K562 (cell line): ENCODE data around the gene PPM1N. TPM values are rescaled to one million over a fixed set of nuclear protein-coding genes. Genes with fewer than 3 reads are reported as not detected.

ENCODE experiments used
- DACH1 ChIP-seq: fragments of 450-650 bp; IDR thresholded peaks from 2 replicates; pipeline ENCODE4 v1.6.1; 2018; ENCODE audit not compliant: partially characterized antibody
- DIDO1 ChIP-seq: fragments of 450-650 bp; IDR thresholded peaks from 2 replicates; pipeline ENCODE4 v1.6.1; 2016; ENCODE audit warnings: low read depth, missing biosample characterization, missing genetic modification characterization
- E2F3 ChIP-seq: fragments of 250-450 bp; sonication (Bioruptor Pico); IDR thresholded peaks from 2 replicates; pipeline ENCODE4 v1.4.0; 2020; ENCODE audit warnings: mild to moderate bottlenecking
- FOXA1 ChIP-seq: fragments of 450-650 bp; IDR thresholded peaks from 2 replicates; pipeline ENCODE4 v1.6.1; 2016; ENCODE audit warnings: mild to moderate bottlenecking, borderline replicate concordance
- HDAC6 ChIP-seq: IDR thresholded peaks from 2 replicates; pipeline ENCODE4 v1.6.1; 2012; ENCODE audit warnings: low read depth, mild to moderate bottlenecking, control low read depth, inconsistent platforms, low read length, moderate library complexity
- JUNB ChIP-seq: fragments of 450-650 bp; formaldehyde crosslinking; conservative IDR thresholded peaks from 2 replicates; pipeline ENCODE4 v1.4.0; 2020; ENCODE audit warnings: mild to moderate bottlenecking
- MEIS2 ChIP-seq: fragments of 450-650 bp; IDR thresholded peaks from 2 replicates; pipeline ENCODE4 v1.6.1; 2014; ENCODE audit warnings: mild to moderate bottlenecking; ENCODE audit not compliant: partially characterized antibody
- MIER1 ChIP-seq: fragments of 450-650 bp; IDR thresholded peaks from 2 replicates; pipeline ENCODE4 v1.6.1; 2016; ENCODE audit warnings: antibody characterized with exemption, mild to moderate bottlenecking, low read depth
- NBN ChIP-seq: fragments of 450-650 bp; IDR thresholded peaks from 2 replicates; pipeline ENCODE4 v1.6.1; 2016; ENCODE audit warnings: low read depth, mild to moderate bottlenecking
- NFE2 ChIP-seq: IDR thresholded peaks from 2 replicates; pipeline ENCODE4 v1.6.1; 2014; ENCODE audit warnings: antibody characterized with exemption, low read depth
- PRMT5 ChIP-seq: sonication (generic); formaldehyde crosslinking; IDR thresholded peaks from 2 replicates; pipeline ENCODE4 v1.5.0; 2020; ENCODE audit warnings: missing genetic modification reagents
- PRPF4 ChIP-seq: fragments of 200-400 bp; formaldehyde crosslinking; IDR thresholded peaks from one replicate; pipeline ENCODE4 v1.6.1; 2017; ENCODE audit warnings: low read length, low read depth, mild to moderate bottlenecking; ENCODE audit not compliant: insufficient read depth, poor library complexity, severe bottlenecking
- RBBP5 ChIP-seq: fragments of 200-600 bp; sonication (generic); IDR thresholded peaks from 2 replicates; pipeline ENCODE4 v1.6.1; 2012; ENCODE audit warnings: borderline replicate concordance, mild to moderate bottlenecking, low read length, control low read depth, inconsistent platforms; ENCODE audit not compliant: insufficient read depth, poor library complexity, severe bottlenecking
- SIN3A ChIP-seq, 2 experiments: fragments of 150-350 bp in 1 of 2; IDR thresholded peaks; 2 replicates each; pipeline ENCODE4 v1.6.1; 2011 to 2016; ENCODE audit warnings: borderline replicate concordance in 2 of 2, low read depth in 2 of 2, low read length in 2 of 2, mild to moderate bottlenecking in 2 of 2, moderate library complexity in 2 of 2; ENCODE audit not compliant: control insufficient read depth in 1 of 2
- SIX5 ChIP-seq, 2 experiments: IDR thresholded peaks; 2 replicates each; pipeline ENCODE4 v1.6.1; 2011; ENCODE audit warnings: low read length in 2 of 2, borderline replicate concordance in 1 of 2, low read depth in 1 of 2, mild to moderate bottlenecking in 1 of 2, moderate library complexity in 1 of 2; ENCODE audit not compliant: insufficient read depth in 1 of 2
- SOX6 ChIP-seq: fragments of 450-650 bp; IDR thresholded peaks from 2 replicates; pipeline ENCODE4 v1.6.1; 2014; ENCODE audit warnings: mild to moderate bottlenecking
- SRSF1 ChIP-seq: fragments of 200-400 bp; formaldehyde crosslinking; IDR thresholded peaks from 2 replicates; pipeline ENCODE4 v1.6.1; 2017; ENCODE audit warnings: mild to moderate bottlenecking, low read depth, low read length, moderate library complexity
- TEAD4 ChIP-seq, 2 experiments: sonication (generic) in 1 of 2; formaldehyde crosslinking in 1 of 2; IDR thresholded peaks; 2 replicates each; pipeline versions ENCODE4 v1.6.1 to v1.8.0; 2012 to 2022; ENCODE audit warnings: borderline replicate concordance in 1 of 2, inconsistent platforms in 1 of 2, low read length in 1 of 2, mild to moderate bottlenecking in 1 of 2, missing genetic modification reagents in 1 of 2
- WHSC1 ChIP-seq: IDR thresholded peaks from one replicate; pipeline ENCODE4 v1.6.1; 2012; ENCODE audit warnings: low read length, control low read depth, inconsistent platforms
- ZKSCAN3 ChIP-seq: fragments of 250-450 bp; sonication (Bioruptor Pico); IDR thresholded peaks from 2 replicates; pipeline ENCODE4 v1.4.0; 2020
- ZNF175 ChIP-seq: fragments of 200-800 bp; sonication (Bioruptor generic); IDR thresholded peaks from 2 replicates; pipeline ENCODE4 v1.6.1; 2016; ENCODE audit warnings: low read depth, mild to moderate bottlenecking, missing genetic modification characterization, missing compliant biosample characterization
- polyA plus RNA-seq, 8 experiments: library from polyadenylated mRNA; depleted of rRNA in 4 of 8; stranded (reverse) in 5 of 8; unstranded in 3 of 8; fragments of >200 nt; fragmentation: Nextera tagmentation in 2 of 8; fragmentation: Illumina TruSeq in 1 of 8; extraction: Ambion mirVana in 2 of 8; extraction: Trizol in 1 of 8; gene quantifications; 2 replicates each; pipeline versions ENCODE4 v1.2.1 to v1.2.3, GENCODE V29; 2011 to 2014; ENCODE audit warnings: inconsistent platforms in 1 of 8, missing spikeins in 1 of 8
- total RNA-seq, 7 experiments: library from RNA; depleted of rRNA in 6 of 7; stranded (reverse); fragments of >200 nt in 6 of 7; fragmentation: Illumina TruSeq in 2 of 7; extraction: Trizol in 2 of 7; gene quantifications; 2 replicates each; pipeline versions ENCODE4 v1.2.1 to v1.2.3, GENCODE V29; 2011 to 2021; ENCODE audit warnings: low replicate concordance in 1 of 7
- TF ChIP-seq, protein P1 (sequence below): IDR thresholded peaks from 2 replicates; pipeline ENCODE4 v1.6.1; 2014; ENCODE audit warnings: antibody characterized with exemption
- TF ChIP-seq, protein P2 (sequence below): fragments of 200-800 bp; sonication (Bioruptor generic); IDR thresholded peaks from 2 replicates; pipeline ENCODE4 v1.6.1; 2017; ENCODE audit warnings: missing genetic modification characterization, missing compliant biosample characterization

Gene PPM1N
- total and polyA plus RNA-seq, 9 of the 15 experiments (the other 6 are each of a cell fraction or from before 2014, with no cell fraction given): 4.5 to 15.6 (median 8.7) TPM

DNA sequence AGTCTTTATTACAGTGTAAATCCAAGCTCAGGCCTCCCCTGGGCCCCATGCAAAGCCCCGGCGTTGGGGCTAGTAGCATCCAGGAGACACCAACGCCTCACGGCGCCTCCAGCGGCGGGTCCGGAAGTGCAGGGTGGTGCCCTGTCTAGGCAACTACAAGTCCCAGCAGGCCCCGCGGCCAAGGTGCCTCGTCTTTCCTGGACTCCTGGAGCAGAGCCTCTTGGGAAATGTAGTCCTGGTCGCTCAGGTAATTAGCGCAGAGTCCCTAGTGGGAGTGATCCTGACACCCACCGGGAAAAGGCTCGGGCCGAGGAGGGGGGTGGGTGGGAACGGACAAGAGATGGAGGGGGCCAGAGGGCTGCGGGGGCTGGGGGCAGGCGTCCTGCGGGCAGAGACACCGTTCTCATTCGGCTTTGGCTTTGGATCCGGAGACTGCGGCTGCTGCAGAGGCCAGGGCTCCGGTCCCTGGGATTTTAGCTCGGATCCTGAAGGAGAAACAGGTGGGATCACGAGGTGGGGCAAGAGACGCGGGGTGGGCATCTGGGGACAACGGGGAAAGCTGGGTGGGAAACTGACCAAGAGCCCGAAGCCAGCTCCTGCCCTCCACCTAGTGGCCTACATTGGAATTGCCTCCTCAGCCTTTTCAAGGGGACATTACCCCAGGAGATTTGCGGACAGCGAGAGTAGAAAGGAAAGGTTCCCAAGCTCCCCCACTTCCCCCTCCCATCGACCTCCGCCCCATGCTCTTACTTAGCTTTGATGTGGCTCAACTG is 12.8 kb upstream of the PPM1N start (continued):
- TF ChIP-seq TEAD4 (IDR thresholded peaks at IDR 0.05; ENCODE audit: low read length) (no peak; the same call in 1 of the 2 replicates), TEAD4 (CRISPR knock-in tag; IDR thresholded peaks at IDR 0.05; ENCODE audit: borderline replicate concordance) (no peak), NFE2 (no peak), JUNB (CRISPR knock-in tag) (no peak), RBBP5 (no peak), SRSF1 (no peak), SIX5 (IDR thresholded peaks at IDR 0.05; ENCODE audit: borderline replicate concordance in 1 of 2, insufficient read depth in 1 of 2, low read depth in 1 of 2, low read length in 2 of 2) (peak; percentile 97), HDAC6 (no peak), NBN (no peak), ZKSCAN3 (CRISPR knock-in tag) (no peak), MIER1 (no peak), E2F3 (CRISPR knock-in tag) (no peak), SIN3A (IDR thresholded peaks at IDR 0.05; ENCODE audit: borderline replicate concordance in 2 of 2, control insufficient read depth in 1 of 2, low read depth in 2 of 2, low read length in 2 of 2) (0 out of 4 replicates have a peak, but pooled peaks of 1 of the 2 experiments have one; percentile 18), MEIS2 (no peak), FOXA1 (no peak), SOX6 (no peak), DIDO1 (no peak), PRPF4 (no peak), ZNF175 (CRISPR knock-in tag) (peak; percentile 82; the same call in 1 of the 2 replicates), PRMT5 (no peak), WHSC1 (no peak), DACH1 (no peak)
- TF ChIP-seq, protein P1, sequence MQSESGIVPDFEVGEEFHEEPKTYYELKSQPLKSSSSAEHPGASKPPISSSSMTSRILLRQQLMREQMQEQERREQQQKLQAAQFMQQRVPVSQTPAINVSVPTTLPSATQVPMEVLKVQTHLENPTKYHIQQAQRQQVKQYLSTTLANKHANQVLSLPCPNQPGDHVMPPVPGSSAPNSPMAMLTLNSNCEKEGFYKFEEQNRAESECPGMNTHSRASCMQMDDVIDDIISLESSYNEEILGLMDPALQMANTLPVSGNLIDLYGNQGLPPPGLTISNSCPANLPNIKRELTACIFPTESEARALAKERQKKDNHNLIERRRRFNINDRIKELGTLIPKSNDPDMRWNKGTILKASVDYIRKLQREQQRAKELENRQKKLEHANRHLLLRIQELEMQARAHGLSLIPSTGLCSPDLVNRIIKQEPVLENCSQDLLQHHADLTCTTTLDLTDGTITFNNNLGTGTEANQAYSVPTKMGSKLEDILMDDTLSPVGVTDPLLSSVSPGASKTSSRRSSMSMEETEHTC: no peak
- TF ChIP-seq, protein P2, sequence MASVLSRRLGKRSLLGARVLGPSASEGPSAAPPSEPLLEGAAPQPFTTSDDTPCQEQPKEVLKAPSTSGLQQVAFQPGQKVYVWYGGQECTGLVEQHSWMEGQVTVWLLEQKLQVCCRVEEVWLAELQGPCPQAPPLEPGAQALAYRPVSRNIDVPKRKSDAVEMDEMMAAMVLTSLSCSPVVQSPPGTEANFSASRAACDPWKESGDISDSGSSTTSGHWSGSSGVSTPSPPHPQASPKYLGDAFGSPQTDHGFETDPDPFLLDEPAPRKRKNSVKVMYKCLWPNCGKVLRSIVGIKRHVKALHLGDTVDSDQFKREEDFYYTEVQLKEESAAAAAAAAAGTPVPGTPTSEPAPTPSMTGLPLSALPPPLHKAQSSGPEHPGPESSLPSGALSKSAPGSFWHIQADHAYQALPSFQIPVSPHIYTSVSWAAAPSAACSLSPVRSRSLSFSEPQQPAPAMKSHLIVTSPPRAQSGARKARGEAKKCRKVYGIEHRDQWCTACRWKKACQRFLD (CRISPR knock-in tag): 0 out of 2 replicates have a peak, but pooled peaks have one; percentile 84
